HepG2 (cell line): Measurements from ENCODE around the gene GPC2. TPM values are rescaled to one million over a fixed set of nuclear protein-coding genes. Genes with fewer than 3 reads are reported as not detected.

Experiments used
- AGO2 ChIP-seq: fragments of 200-400 bp; formaldehyde crosslinking; optimal IDR thresholded peaks from 2 replicates; pipeline ENCODE3; 2017; ENCODE audit warnings: mild to moderate bottlenecking, low read depth, low read length, moderate library complexity
- ARHGAP35 ChIP-seq: sonication (generic); formaldehyde crosslinking; IDR thresholded peaks from 2 replicates; pipeline ENCODE4 v1.9.0; 2022; ENCODE audit warnings: mild to moderate bottlenecking, inconsistent platforms, moderate library complexity, missing genetic modification reagents, borderline replicate concordance
- ASH2L ChIP-seq: fragments of 300-600, 200-600 bp; sonication (generic); IDR thresholded peaks from 2 replicates; pipeline ENCODE4 v1.7.0; 2017; ENCODE audit warnings: low read depth, mild to moderate bottlenecking, moderate library complexity, mixed read lengths, low read length; ENCODE audit not compliant: insufficient read length
- ATF7-NPFF ChIP-seq: sonication (generic); formaldehyde crosslinking; IDR thresholded peaks from 2 replicates; pipeline ENCODE4 v1.8.1; 2023; ENCODE audit warnings: mild to moderate bottlenecking, low read depth, missing genetic modification reagents, moderate library complexity
- DZIP1 ChIP-seq: sonication (generic); formaldehyde crosslinking; IDR thresholded peaks from 2 replicates; pipeline ENCODE4 v1.5.0; 2020; ENCODE audit warnings: mild to moderate bottlenecking, missing genetic modification reagents
- HOXA7 ChIP-seq: sonication (generic); formaldehyde crosslinking; IDR thresholded peaks from 2 replicates; pipeline ENCODE4 v1.8.1; 2022; ENCODE audit warnings: mild to moderate bottlenecking, missing genetic modification reagents, moderate library complexity
- NCOA1 ChIP-seq: sonication (generic); formaldehyde crosslinking; IDR thresholded peaks from 2 replicates; pipeline ENCODE4 v1.9.0; 2021; ENCODE audit warnings: missing genetic modification reagents
- REL ChIP-seq: sonication (generic); formaldehyde crosslinking; conservative IDR thresholded peaks from 2 replicates; pipeline ENCODE4 v1.8.0; 2022; ENCODE audit warnings: mild to moderate bottlenecking, missing genetic modification reagents, moderate library complexity
- ZMYM4 ChIP-seq: sonication (generic); formaldehyde crosslinking; IDR thresholded peaks from 2 replicates; pipeline ENCODE4 v1.8.1; 2023; ENCODE audit warnings: mild to moderate bottlenecking, missing genetic modification reagents
- ZNF296 ChIP-seq: sonication (generic); formaldehyde crosslinking; conservative IDR thresholded peaks from 2 replicates; pipeline ENCODE4 v1.5.0; 2020; ENCODE audit warnings: mild to moderate bottlenecking, missing genetic modification reagents
- ZNF451 ChIP-seq: sonication (generic); formaldehyde crosslinking; IDR thresholded peaks from 2 replicates; pipeline ENCODE4 v1.5.0; 2020; ENCODE audit warnings: mild to moderate bottlenecking, missing genetic modification reagents
- ZNF501 ChIP-seq: sonication (generic); formaldehyde crosslinking; IDR thresholded peaks from 2 replicates; pipeline ENCODE4 v1.5.1; 2020; ENCODE audit warnings: mild to moderate bottlenecking, moderate library complexity, missing genetic modification reagents
- ZNF572 ChIP-seq: sonication (generic); formaldehyde crosslinking; IDR thresholded peaks from 2 replicates; pipeline ENCODE4 v1.5.1; 2020; ENCODE audit warnings: mild to moderate bottlenecking, missing genetic modification reagents
- ZNF576 ChIP-seq: sonication (generic); formaldehyde crosslinking; IDR thresholded peaks from 2 replicates; pipeline ENCODE4 v1.4.0; 2020; ENCODE audit warnings: mild to moderate bottlenecking, missing genetic modification reagents
- ZNF598 ChIP-seq: sonication (generic); formaldehyde crosslinking; IDR thresholded peaks from 2 replicates; pipeline ENCODE4 v1.5.1; 2020; ENCODE audit warnings: mild to moderate bottlenecking, missing genetic modification reagents, borderline replicate concordance
- ZNF687 ChIP-seq: sonication (generic); formaldehyde crosslinking; IDR thresholded peaks from 2 replicates; pipeline ENCODE4 v1.5.1; 2020; ENCODE audit warnings: mild to moderate bottlenecking, missing genetic modification reagents, moderate library complexity
- ZNF746 ChIP-seq: sonication (generic); formaldehyde crosslinking; IDR thresholded peaks from 2 replicates; pipeline ENCODE4 v1.8.0; 2022; ENCODE audit warnings: mild to moderate bottlenecking, missing genetic modification reagents
- ZNF790 ChIP-seq: sonication (generic); formaldehyde crosslinking; IDR thresholded peaks from 2 replicates; pipeline ENCODE4 v1.8.0; 2022; ENCODE audit warnings: missing genetic modification reagents, mild to moderate bottlenecking, borderline replicate concordance
- ZNF839 ChIP-seq: sonication (generic); formaldehyde crosslinking; IDR thresholded peaks from 2 replicates; pipeline ENCODE4 v1.4.0; 2020; ENCODE audit warnings: missing genetic modification reagents, mild to moderate bottlenecking, borderline replicate concordance
- ZNF878 ChIP-seq: sonication (generic); formaldehyde crosslinking; IDR thresholded peaks from 2 replicates; pipeline ENCODE4 v1.8.1; 2023; ENCODE audit warnings: mild to moderate bottlenecking, missing genetic modification reagents, moderate library complexity
- polyA plus RNA-seq, 8 experiments: library from polyadenylated mRNA; depleted of rRNA in 3 of 8; stranded (reverse) in 7 of 8; unstranded in 1 of 8; fragments of >200 nt; fragmentation: Illumina TruSeq in 4 of 8; extraction: Trizol in 4 of 8; gene quantifications; 2 replicates each; pipeline versions ENCODE4 v1.2.1 to v1.2.3, GENCODE V29; 2011 to 2016; ENCODE audit warnings: low read depth in 4 of 8, missing spikeins in 1 of 8, mixed read lengths in 1 of 8; ENCODE audit not compliant: insufficient read depth in 1 of 8
- total RNA-seq, 5 experiments: library from RNA; depleted of rRNA; stranded (reverse); fragments of >200 nt; fragmentation: Illumina TruSeq; extraction: Trizol; gene quantifications; 2 replicates each; pipeline ENCODE4 v1.2.3, GENCODE V29; 2016; ENCODE audit warnings: low read depth in 1 of 5

GPC2 gene
- total and polyA plus RNA-seq, 2 of the 13 experiments (the other 11 are each of a cell fraction or from before 2014, with no cell fraction given): 0.64 to 0.78 TPM

- peak; percentile 51; the same call in 1 of the 2 replicates for TF ChIP-seq ZNF746 (CRISPR knock-in tag)
- 0 out of 2 replicates have a peak, but pooled peaks have one; percentile 27 for TF ChIP-seq ZNF839 (CRISPR knock-in tag)
- TF ChIP-seq ZNF501 (CRISPR knock-in tag): peak; percentile 62
- TF ChIP-seq ZNF790 (CRISPR knock-in tag): no peak
- peak; percentile 44; the same call in 1 of the 2 replicates for TF ChIP-seq DZIP1 (CRISPR knock-in tag)
- peak; percentile 87; the same call in 1 of the 2 replicates for TF ChIP-seq NCOA1
- TF ChIP-seq ATF7-NPFF (CRISPR knock-in tag): 0 out of 2 replicates have a peak, but pooled peaks have one; percentile 12
- peak; percentile 76 for TF ChIP-seq ZNF687 (CRISPR knock-in tag)
- 0 out of 2 replicates have a peak, but pooled peaks have one; percentile 10 for TF ChIP-seq REL (CRISPR knock-in tag)
- 0 out of 2 replicates have a peak, but pooled peaks have one; percentile 12 for TF ChIP-seq ZMYM4 (CRISPR knock-in tag)
- 0 out of 2 replicates have a peak, but pooled peaks have one; percentile 2 for TF ChIP-seq ZNF296 (CRISPR knock-in tag)
- TF ChIP-seq ZNF451 (CRISPR knock-in tag): peak; percentile 50; the same call in 1 of the 2 replicates
- TF ChIP-seq ZNF576 (CRISPR knock-in tag): peak; percentile 59; the same call in 1 of the 2 replicates
- peak; percentile 36 for TF ChIP-seq ASH2L
- TF ChIP-seq ZNF878 (CRISPR knock-in tag): no peak
- peak; percentile 66; the same call in 1 of the 2 replicates for TF ChIP-seq ZNF598
- TF ChIP-seq ZNF572 (CRISPR knock-in tag): no peak
- TF ChIP-seq ARHGAP35 (CRISPR knock-in tag): peak; percentile 18; the same call in 1 of the 2 replicates
- TF ChIP-seq HOXA7: no peak
- TF ChIP-seq AGO2: peak; percentile 85
Measured at GRCh38 chr7:100127866-100128636, 49.1 kb downstream of the GPC2 start (continued).
